ENCODE data around the gene TLR10. TPM values are rescaled to one million over a fixed set of nuclear protein-coding genes. Genes with fewer than 3 reads are reported as not detected.

The TLR10 gene
- total RNA-seq, 1 donor from 2014 or later: not detected

DNA sequence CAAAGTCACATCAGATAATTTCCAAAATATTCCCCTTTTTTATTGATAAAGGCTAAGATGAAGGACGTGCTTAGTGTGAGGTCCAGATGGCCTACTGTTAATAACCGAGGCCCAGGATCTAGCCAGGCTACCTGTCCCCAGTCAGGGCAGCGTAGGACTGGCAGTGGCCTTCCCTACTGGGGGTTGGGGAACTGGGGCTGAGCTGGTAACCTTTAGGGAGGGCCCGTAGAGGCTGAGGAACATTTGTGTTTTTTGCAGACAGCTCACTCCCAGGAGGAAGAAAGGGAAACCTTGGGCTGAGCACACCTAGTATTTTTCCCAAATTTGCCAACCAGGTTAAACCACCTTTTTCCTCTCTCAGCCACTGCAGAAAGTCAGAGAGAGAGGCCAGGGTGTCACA lies 59.7 kb downstream of the TLR10 start:
- Histone ChIP-seq H3K4me3 (no peak overlapping the region), H3K36me3 (no peaks in the 10 kb centered on the region), H3K27me3 (no peaks in the 10 kb centered on the region), H3K4me1 (no peaks in the 10 kb centered on the region), H3K9me3 (no peaks in the 10 kb centered on the region), H3K27ac (no peak overlapping the region)
- DNase-seq (ENCODE audit: low spot score in 2 of 2): no peak
- TF ChIP-seq, protein P1, sequence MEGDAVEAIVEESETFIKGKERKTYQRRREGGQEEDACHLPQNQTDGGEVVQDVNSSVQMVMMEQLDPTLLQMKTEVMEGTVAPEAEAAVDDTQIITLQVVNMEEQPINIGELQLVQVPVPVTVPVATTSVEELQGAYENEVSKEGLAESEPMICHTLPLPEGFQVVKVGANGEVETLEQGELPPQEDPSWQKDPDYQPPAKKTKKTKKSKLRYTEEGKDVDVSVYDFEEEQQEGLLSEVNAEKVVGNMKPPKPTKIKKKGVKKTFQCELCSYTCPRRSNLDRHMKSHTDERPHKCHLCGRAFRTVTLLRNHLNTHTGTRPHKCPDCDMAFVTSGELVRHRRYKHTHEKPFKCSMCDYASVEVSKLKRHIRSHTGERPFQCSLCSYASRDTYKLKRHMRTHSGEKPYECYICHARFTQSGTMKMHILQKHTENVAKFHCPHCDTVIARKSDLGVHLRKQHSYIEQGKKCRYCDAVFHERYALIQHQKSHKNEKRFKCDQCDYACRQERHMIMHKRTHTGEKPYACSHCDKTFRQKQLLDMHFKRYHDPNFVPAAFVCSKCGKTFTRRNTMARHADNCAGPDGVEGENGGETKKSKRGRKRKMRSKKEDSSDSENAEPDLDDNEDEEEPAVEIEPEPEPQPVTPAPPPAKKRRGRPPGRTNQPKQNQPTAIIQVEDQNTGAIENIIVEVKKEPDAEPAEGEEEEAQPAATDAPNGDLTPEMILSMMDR (IDR thresholded peaks at IDR 0.05): no peak
- intact Hi-C loops (cut with DNase I): no loop called here

Other genes with a start within 250 kb of the TLR10 start
- 21.5 TPM for gene KLF3, start 118.8 kb downstream of the TLR10 start, total RNA-seq
- 1.1 TPM for gene TLR1, start 21.8 kb upstream of the TLR10 start, total RNA-seq
- 0.11 TPM for gene TLR6, start 73.8 kb upstream of the TLR10 start, total RNA-seq
- 45.7 TPM for gene FAM114A1, start 84.8 kb upstream of the TLR10 start, total RNA-seq
- not detected for gene TMEM156, start 249.4 kb upstream of the TLR10 start, total RNA-seq

All from ascending aorta (tissue), 2 donors.